Smooth muscle cell (in vitro differentiated cells): ENCODE measurements around the gene FCN3. TPM values are rescaled to one million over a fixed set of nuclear protein-coding genes. Genes with fewer than 3 reads are reported as not detected.

Experiments used
- DNase-seq: peaks from one replicate; lab custom pipeline; 2025; ENCODE audit not compliant: unreplicated experiment; lab: John Stamatoyannopoulos, UW
- H2AFZ ChIP-seq: fragments of 200-600 bp; sonication (generic); 2 replicates; pipeline ENCODE4 v1.6.0; 2016; ENCODE audit warnings: antibody characterized with exemption, low read depth, mild to moderate bottlenecking
- H3F3A ChIP-seq: fragments of 200-600 bp; sonication (generic); 2 replicates; pipeline ENCODE4 v1.6.0; 2017; ENCODE audit warnings: antibody characterized with exemption, low read depth
- H3K27ac ChIP-seq: fragments of 200-600 bp; sonication (generic); 2 replicates; pipeline ENCODE4 v1.5.1; 2016; ENCODE audit warnings: low read depth, mild to moderate bottlenecking
- H3K27me3 ChIP-seq: fragments of 200-600 bp; sonication (generic); 2 replicates; pipeline ENCODE4 v1.6.1; 2016; ENCODE audit warnings: low read depth, mild to moderate bottlenecking
- H3K36me3 ChIP-seq: fragments of 200-600 bp; sonication (generic); 2 replicates; pipeline ENCODE4 v1.5.1; 2016; ENCODE audit warnings: low read depth
- H3K4me1 ChIP-seq: fragments of 200-600 bp; sonication (generic); 2 replicates; pipeline ENCODE4 v1.5.1; 2016; ENCODE audit warnings: low read depth
- H3K4me2 ChIP-seq: fragments of 200-600 bp; sonication (generic); 2 replicates; pipeline ENCODE4 v1.6.0; 2016; ENCODE audit warnings: mild to moderate bottlenecking
- H3K4me3 ChIP-seq: fragments of 200-600 bp; sonication (generic); 2 replicates; pipeline ENCODE4 v1.5.1; 2016; ENCODE audit warnings: mild to moderate bottlenecking
- H3K79me2 ChIP-seq: fragments of 200-600 bp; sonication (generic); 2 replicates; pipeline ENCODE4 v1.6.0; 2016; ENCODE audit warnings: low read depth, mild to moderate bottlenecking
- H3K9ac ChIP-seq: fragments of 200-600 bp; sonication (generic); 2 replicates; pipeline ENCODE4 v1.6.0; 2016; ENCODE audit warnings: low read depth
- H3K9me3 ChIP-seq: fragments of 200-600 bp; sonication (generic); replicated peaks from 2 replicates; pipeline ENCODE4 v1.5.1; 2016; ENCODE audit warnings: low read depth
- H4K20me1 ChIP-seq: fragments of 200-600 bp; sonication (generic); 2 replicates; pipeline ENCODE4 v1.6.0; 2016; ENCODE audit warnings: low read depth
- CTCF ChIP-seq: fragments of 200-600 bp; sonication (generic); IDR thresholded peaks from 2 replicates; pipeline ENCODE4 v1.5.1; 2017; ENCODE audit warnings: borderline replicate concordance, mild to moderate bottlenecking, antibody characterized with exemption; ENCODE audit not compliant: insufficient read depth, poor library complexity, severe bottlenecking
- WGBS: methylation state at CpG from one replicate; pipeline ENCODE4 v1.1.7; 2016; ENCODE audit warnings: low lambda C conversion rate; 5-methylcytosine and 5-hydroxymethylcytosine counted together
- polyA plus RNA-seq: library from polyadenylated mRNA; unstranded; fragments of >200 nt; fragmentation: Nextera tagmentation; extraction: Ambion mirVana; gene quantifications from 2 replicates; pipeline ENCODE4 v1.2.1, GENCODE V29; 2016
- total RNA-seq: library from RNA; depleted of rRNA; stranded (reverse); fragments of >200 nt; gene quantifications from 2 replicates; pipeline ENCODE4 v1.2.3, GENCODE V29; 2014

FCN3 gene
- total and polyA plus RNA-seq, 2 experiments from 2014 or later: not detected

- H2AFZ ChIP-seq: no peak overlapping the region
- no peaks in the 10 kb centered on the region for H3K27me3 ChIP-seq
- no peak for TF ChIP-seq CTCF
- H3K9ac ChIP-seq: no peak overlapping the region
- H3K4me2 ChIP-seq: no peak overlapping the region
- no peaks in the 10 kb centered on the region for H3K36me3 ChIP-seq
- no peaks in the 10 kb centered on the region for H3K79me2 ChIP-seq
- H3K4me1 ChIP-seq: no peaks in the 10 kb centered on the region
- no peak for DNase-seq
- 90% methylated on average over 12 of the region's 13 CpGs for WGBS
- H4K20me1 ChIP-seq: no peaks in the 10 kb centered on the region
- no peaks in the 10 kb centered on the region for H3K9me3 ChIP-seq
- no peak overlapping the region for H3K4me3 ChIP-seq
- H3K27ac ChIP-seq: no peak overlapping the region
- no peaks in the 10 kb centered on the region for H3F3A ChIP-seq
These were observed 9.0 kb upstream of the FCN3 start for GRCh38 chr1:27383661-27384060.

GRCh38 chr1:27383039-27383605, 8.5 kb upstream of the FCN3 start, which contains the start of gene CD164L2:
TSS of gene CD164L2 (minus strand) at chr1:27383333. CDS start at chr1:27383239, 94 bp downstream.
- no peak for TF ChIP-seq CTCF
- peak within 1 kb of the TSS; percentile 77 for H3K4me2 ChIP-seq
- peak within 1 kb of the TSS; percentile 32 for H3K4me3 ChIP-seq
- 7% methylated on average over 42 of the region's 43 CpGs for WGBS
- no peak within 1 kb of the TSS for H2AFZ ChIP-seq
- H3K9ac ChIP-seq: no peak within 1 kb of the TSS
- no peaks in the 10 kb centered on the region for H3F3A ChIP-seq
- no peaks in the 10 kb centered on the region for H3K9me3 ChIP-seq
- no peaks in the 10 kb centered on the region for H3K79me2 ChIP-seq
- H3K4me1 ChIP-seq: no peaks in the 10 kb centered on the region
- no peaks in the 10 kb centered on the region for H3K27me3 ChIP-seq
- DNase-seq: no peak
- H3K36me3 ChIP-seq: no peaks in the 10 kb centered on the region
- no peak within 1 kb of the TSS for H3K27ac ChIP-seq
- no peaks in the 10 kb centered on the region for H4K20me1 ChIP-seq

- no peak for DNase-seq
- Histone ChIP-seq H3K4me3 (no peak overlapping the region), H3K4me1 (no peaks in the 10 kb centered on the region), H3K79me2 (no peaks in the 10 kb centered on the region), H3K9me3 (no peaks in the 10 kb centered on the region), H3K27me3 (no peaks in the 10 kb centered on the region), H2AFZ (no peak overlapping the region), H3K4me2 (no peak overlapping the region), H3K27ac (no peak overlapping the region), H3F3A (no peaks in the 10 kb centered on the region), H3K36me3 (no peaks in the 10 kb centered on the region), H3K9ac (no peak overlapping the region), H4K20me1 (no peaks in the 10 kb centered on the region)
- no peak for TF ChIP-seq CTCF
- 83% methylated on average over 14 of the region's 18 CpGs for WGBS
These were observed 7.5 kb upstream of the FCN3 start for GRCh38 chr1:27381969-27382762.
